ENCODE results near the gene TOP1. TPM values are rescaled to one million over a fixed set of nuclear protein-coding genes. Genes with fewer than 3 reads are reported as not detected.

The TOP1 gene
- total RNA-seq, 1 experiment from 2014 or later: 29.1 TPM

DNA sequence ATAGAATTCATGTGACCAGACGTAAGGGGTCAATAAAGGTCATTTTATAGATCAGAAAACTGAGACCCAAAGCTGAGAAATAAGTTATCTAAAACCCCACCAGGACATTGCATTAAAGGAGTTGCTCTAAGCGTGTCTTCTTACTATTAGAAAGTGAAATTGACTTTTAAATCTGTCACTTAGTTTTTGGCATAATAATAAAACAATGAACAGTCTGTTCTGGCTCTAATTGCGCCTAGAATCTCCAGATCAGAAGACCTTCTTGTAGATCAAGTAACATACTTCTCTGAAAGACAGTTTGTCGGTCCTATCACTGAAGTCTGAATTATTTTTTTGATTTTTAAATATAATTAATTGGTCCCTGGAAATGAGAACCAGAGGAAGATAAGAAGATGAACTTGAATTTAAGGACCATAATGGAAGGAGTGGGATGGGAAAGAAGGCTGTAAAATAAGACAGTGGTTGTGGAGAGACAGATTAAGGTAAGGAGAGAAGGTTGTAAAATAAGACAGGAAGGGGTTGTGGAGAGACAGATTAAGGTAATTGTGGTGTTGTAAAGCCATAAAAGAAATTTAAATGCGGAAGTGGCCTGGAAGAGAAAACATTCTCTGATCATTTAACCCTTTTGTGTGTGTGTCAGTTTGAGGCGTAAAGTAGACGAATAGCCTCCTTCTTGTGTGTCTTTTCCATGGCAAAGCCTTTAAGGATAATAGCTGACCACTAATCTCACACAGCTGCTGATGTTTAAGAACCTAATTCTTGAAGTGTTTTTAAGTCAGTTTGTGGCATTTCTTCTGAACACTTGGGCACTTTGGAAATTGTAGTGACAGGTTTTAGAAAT, 20.1 kb downstream of the TOP1 start:
- no peaks in the 10 kb centered on the region for H3K9me2 ChIP-seq (replicated peaks; ENCODE audit: low read length)
- no peaks in the 10 kb centered on the region for H3F3A ChIP-seq (ENCODE audit: low read length, unreplicated experiment)
- H3K27me3 ChIP-seq (ENCODE audit: low read length): no peaks in the 10 kb centered on the region
- TF ChIP-seq EZH2phosphoT487 (IDR thresholded peaks at IDR 0.05; ENCODE audit: borderline replicate concordance, low read length) (no peak), EZH2 (IDR thresholded peaks at IDR 0.05; ENCODE audit: low read length, unreplicated experiment) (no peak)
- TF ChIP-seq, protein P1, sequence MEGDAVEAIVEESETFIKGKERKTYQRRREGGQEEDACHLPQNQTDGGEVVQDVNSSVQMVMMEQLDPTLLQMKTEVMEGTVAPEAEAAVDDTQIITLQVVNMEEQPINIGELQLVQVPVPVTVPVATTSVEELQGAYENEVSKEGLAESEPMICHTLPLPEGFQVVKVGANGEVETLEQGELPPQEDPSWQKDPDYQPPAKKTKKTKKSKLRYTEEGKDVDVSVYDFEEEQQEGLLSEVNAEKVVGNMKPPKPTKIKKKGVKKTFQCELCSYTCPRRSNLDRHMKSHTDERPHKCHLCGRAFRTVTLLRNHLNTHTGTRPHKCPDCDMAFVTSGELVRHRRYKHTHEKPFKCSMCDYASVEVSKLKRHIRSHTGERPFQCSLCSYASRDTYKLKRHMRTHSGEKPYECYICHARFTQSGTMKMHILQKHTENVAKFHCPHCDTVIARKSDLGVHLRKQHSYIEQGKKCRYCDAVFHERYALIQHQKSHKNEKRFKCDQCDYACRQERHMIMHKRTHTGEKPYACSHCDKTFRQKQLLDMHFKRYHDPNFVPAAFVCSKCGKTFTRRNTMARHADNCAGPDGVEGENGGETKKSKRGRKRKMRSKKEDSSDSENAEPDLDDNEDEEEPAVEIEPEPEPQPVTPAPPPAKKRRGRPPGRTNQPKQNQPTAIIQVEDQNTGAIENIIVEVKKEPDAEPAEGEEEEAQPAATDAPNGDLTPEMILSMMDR (conservative IDR thresholded peaks at IDR 0.05; ENCODE audit: low read depth, low read length): no peak
- DNase-seq: no peak
- H3K4me1 ChIP-seq (ENCODE audit: insufficient read depth, low read length): peaks cover 32% of the 10 kb centered on the region; the same call in 1 of the 2 replicates
- H3K4me2 ChIP-seq (ENCODE audit: low read length): no peak overlapping the region
- no peak for ATAC-seq
- intact Hi-C loops (cut with micrococcal nuclease): no loop called here
- no peak overlapping the region for H2AFZ ChIP-seq (ENCODE audit: low read length)
- no peaks in the 10 kb centered on the region for H3K9me3 ChIP-seq (ENCODE audit: low read length)
- H4K20me1 ChIP-seq (ENCODE audit: low read length): peaks cover 84% of the 10 kb centered on the region
- no peak overlapping the region for H3K4me3 ChIP-seq (ENCODE audit: low read length)
- peaks cover 7% of the 10 kb centered on the region; the same call in 1 of the 2 replicates for H3K36me3 ChIP-seq (ENCODE audit: low read depth, low read length)
- peaks cover 100% of the 10 kb centered on the region for H3K79me2 ChIP-seq (ENCODE audit: low read length)
- H3K9ac ChIP-seq (ENCODE audit: low read length): no peak overlapping the region
- H3K27ac ChIP-seq (ENCODE audit: low read length): no peak overlapping the region
- BruUV-seq (replicated peaks): no TSS peak
- ChIA-PET POLR2A (ENCODE audit: unreplicated experiment) (no interaction called here), CTCF (no interaction called here)

DNA sequence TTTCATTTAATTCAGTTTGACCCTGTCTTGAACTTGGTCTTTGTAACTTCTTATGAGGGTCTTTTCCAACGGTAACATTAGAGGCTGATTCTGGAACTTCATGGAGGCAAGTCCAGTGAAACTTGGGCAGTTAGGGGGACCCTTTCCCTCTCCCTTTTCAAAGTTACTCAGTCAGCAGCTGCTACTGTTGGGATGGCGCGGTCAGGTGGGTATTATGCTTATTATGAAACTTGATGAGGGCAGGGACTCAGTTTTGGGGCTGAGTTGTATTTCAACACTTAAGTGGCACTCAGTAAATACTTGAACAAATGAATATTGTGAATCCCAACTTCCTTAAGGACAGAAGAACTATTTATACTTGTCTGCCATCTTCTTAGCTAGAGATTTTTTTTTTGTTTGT, 20.8 kb downstream of the TOP1 start:
- H3F3A ChIP-seq (ENCODE audit: low read length, unreplicated experiment): no peaks in the 10 kb centered on the region
- H3K4me1 ChIP-seq (ENCODE audit: insufficient read depth, low read length): peaks cover 32% of the 10 kb centered on the region; the same call in 1 of the 2 replicates
- H3K9ac ChIP-seq (ENCODE audit: low read length): no peak overlapping the region
- no peaks in the 10 kb centered on the region for H3K9me2 ChIP-seq (replicated peaks; ENCODE audit: low read length)
- H3K27ac ChIP-seq (ENCODE audit: low read length): no peak overlapping the region
- BruUV-seq (replicated peaks): no TSS peak
- ATAC-seq: no peak
- peaks cover 7% of the 10 kb centered on the region for H3K36me3 ChIP-seq (ENCODE audit: low read depth, low read length)
- CTCF ChIA-PET: no interaction called here
- no peak overlapping the region for H2AFZ ChIP-seq (ENCODE audit: low read length)
- TF ChIP-seq EZH2 (IDR thresholded peaks at IDR 0.05; ENCODE audit: low read length, unreplicated experiment) (no peak), EZH2phosphoT487 (IDR thresholded peaks at IDR 0.05; ENCODE audit: borderline replicate concordance, low read length) (no peak)
- TF ChIP-seq, protein P1 (conservative IDR thresholded peaks at IDR 0.05; ENCODE audit: low read depth, low read length): no peak
- peaks cover 85% of the 10 kb centered on the region for H4K20me1 ChIP-seq (ENCODE audit: low read length)
- H3K79me2 ChIP-seq (ENCODE audit: low read length): peaks cover 100% of the 10 kb centered on the region
- POLR2A ChIA-PET (ENCODE audit: unreplicated experiment): no interaction called here
- intact Hi-C loops (cut with micrococcal nuclease): no loop called here
- H3K4me3 ChIP-seq (ENCODE audit: low read length): no peak overlapping the region
- H3K27me3 ChIP-seq (ENCODE audit: low read length): no peaks in the 10 kb centered on the region
- no peak for DNase-seq
- H3K4me2 ChIP-seq (ENCODE audit: low read length): no peak overlapping the region
- no peaks in the 10 kb centered on the region for H3K9me3 ChIP-seq (ENCODE audit: low read length)

Measured in PC-3 (cell line).